Measurements from ENCODE around the gene FRMD1. TPM values are rescaled to one million over a fixed set of nuclear protein-coding genes. Genes with fewer than 3 reads are reported as not detected.

FRMD1 gene
- total RNA-seq, 1 experiment from 2014 or later, result not detected

- DNase-seq (ENCODE audit: low read depth), result no peak
Observed at GRCh38 chr6:168055696-168056489, 23.1 kb downstream of the FRMD1 start.

GRCh38 chr6:168054765-168055560 lies 24.0 kb downstream of the FRMD1 start:
- no peak for DNase-seq (ENCODE audit: low read depth)

- no peak for DNase-seq (ENCODE audit: low read depth)
Observed at GRCh38 chr6:168053957-168054471, 25.0 kb downstream of the FRMD1 start.

GRCh38 chr6:168053086-168053956 lies 25.7 kb downstream of the FRMD1 start:
- no peak for DNase-seq (ENCODE audit: low read depth)

- peak; percentile 16 for DNase-seq (ENCODE audit: low read depth)
Observed at GRCh38 chr6:168052291-168052891, 26.6 kb downstream of the FRMD1 start.

- DNase-seq (ENCODE audit: low read depth), result no peak
Observed at GRCh38 chr6:168051648-168052047, 27.4 kb downstream of the FRMD1 start.

GRCh38 chr6:168050881-168051586 lies 28.0 kb downstream of the FRMD1 start:
- peak; percentile 27 for DNase-seq (ENCODE audit: low read depth)

GRCh38 chr6:168050225-168050880 lies 28.7 kb downstream of the FRMD1 start:
- DNase-seq (ENCODE audit: low read depth), result no peak

- no peak for DNase-seq (ENCODE audit: low read depth)
Observed at GRCh38 chr6:168049706-168050224, 29.2 kb downstream of the FRMD1 start.

- no peak for DNase-seq (ENCODE audit: low read depth)
Observed at GRCh38 chr6:168049277-168049676, 29.7 kb downstream of the FRMD1 start.

GRCh38 chr6:168048724-168049025 lies 30.3 kb downstream of the FRMD1 start:
- DNase-seq (ENCODE audit: low read depth), result no peak

GRCh38 chr6:168047841-168048723 lies 30.9 kb downstream of the FRMD1 start:
- no peak for DNase-seq (ENCODE audit: low read depth)

- no peak for DNase-seq (ENCODE audit: low read depth)
Observed at GRCh38 chr6:168046696-168047095, 32.3 kb downstream of the FRMD1 start.

GRCh38 chr6:168045706-168046620 lies 33.0 kb downstream of the FRMD1 start:
- no peak for DNase-seq (ENCODE audit: low read depth)

GRCh38 chr6:168045141-168045691 lies 33.8 kb downstream of the FRMD1 start:
- DNase-seq (ENCODE audit: low read depth), result no peak

GRCh38 chr6:168044521-168045130 lies 34.4 kb downstream of the FRMD1 start:
- no peak for DNase-seq (ENCODE audit: low read depth)

GRCh38 chr6:168043848-168044415 lies 35.1 kb downstream of the FRMD1 start:
- DNase-seq (ENCODE audit: low read depth), result no peak

All from M059J (cell line).